Esophagus squamous epithelium (tissue), 5 donors: Measurements from ENCODE around the gene KIAA0513. TPM values are rescaled to one million over a fixed set of nuclear protein-coding genes. Genes with fewer than 3 reads are reported as not detected.

Experiments used
- DNase-seq: peaks from one replicate; lab custom pipeline; 2025; lab: John Stamatoyannopoulos, UW
- H3K27ac ChIP-seq, 4 donors: fragments of 200-600 bp; sonication (generic); one replicate each; pipeline ENCODE4 v1.5.1; 2016 to 2019; ENCODE audit warnings: mild to moderate bottlenecking in 1 of 4
- H3K27me3 ChIP-seq, 4 donors: fragments of 200-600 bp; sonication (generic); 1 replicate in 3 of 4; 2 replicates in 1 of 4; pipeline versions ENCODE4 v1.5.1 to v1.6.0; 2017 to 2021; ENCODE audit warnings: antibody characterized with exemption in 1 of 4
- H3K36me3 ChIP-seq, 3 donors: fragments of 200-600 bp; sonication (generic); one replicate each; pipeline ENCODE4 v1.5.1; 2016 to 2019
- H3K4me1 ChIP-seq, 3 donors: fragments of 200-600 bp; sonication (generic); one replicate each; pipeline ENCODE4 v1.5.1; 2017 to 2019
- H3K4me3 ChIP-seq, 4 donors: fragments of 200-600 bp; sonication (generic); 1 replicate in 3 of 4; 2 replicates in 1 of 4; pipeline ENCODE4 v1.5.1; 2016 to 2019; ENCODE audit warnings: mild to moderate bottlenecking in 2 of 4, moderate library complexity in 1 of 4
- H3K9me3 ChIP-seq, 3 donors: fragments of 200-600 bp; sonication (generic); one replicate each; pipeline ENCODE4 v1.5.1; 2016 to 2019
- CTCF ChIP-seq, 6 experiments: fragments of 450-650 bp in 4 of 6; fragments of 200-600 bp in 2 of 6; sonication (generic) in 2 of 6; IDR thresholded peaks; one replicate each; pipeline ENCODE4 v1.5.1; 2016 to 2019; ENCODE audit warnings: antibody characterized with exemption in 6 of 6, mild to moderate bottlenecking in 4 of 6, moderate library complexity in 4 of 6
- POLR2A ChIP-seq, 4 donors: fragments of 450-650 bp; IDR thresholded peaks; one replicate each; pipeline ENCODE4 v1.6.1; 2017; ENCODE audit warnings: antibody characterized with exemption in 4 of 4, mild to moderate bottlenecking in 4 of 4, moderate library complexity in 3 of 4
- WGBS, 2 donors: methylation state at CpG; one replicate each; pipeline ENCODE4 v1.1.5; 2018; 5-methylcytosine and 5-hydroxymethylcytosine counted together
- intact Hi-C: fragments of 100-400 bp; cut with DNase I; formaldehyde crosslinking; loops from one replicate; pipeline ENCODE4 v1.15.0; 2022
- total RNA-seq, 4 donors: library from RNA; depleted of rRNA; stranded (reverse); fragments of >200 nt; gene quantifications; one replicate each; pipeline ENCODE4 v1.1.0, GENCODE V29; 2016
- donor health status: DM: yes; HTN: yes; CAD: no.

Gene KIAA0513
- total RNA-seq, 4 donors from 2014 or later = 9.0 to 11.4 (median 9.7) TPM

GRCh38 chr16:85079785-85080570 is 52.4 kb downstream of the KIAA0513 start:
- TF ChIP-seq CTCF (IDR thresholded peaks at IDR 0.05) (no peak), POLR2A (IDR thresholded peaks at IDR 0.05) (no peak)
- peaks cover 0 to 16% (median 2%) of the 10 kb centered on the region in 3 donors for H3K4me1 ChIP-seq
- WGBS, 2 donors = 83 to 91% methylated on average over 13 to 15 of the region's 22 CpGs
- H3K36me3 ChIP-seq = peaks cover 5 to 64% (median 10%) of the 10 kb centered on the region in 3 donors
- no peaks in the 10 kb centered on the region for H3K27me3 ChIP-seq
- DNase-seq = no peak
- no peak overlapping the region for H3K4me3 ChIP-seq
- no peaks in the 10 kb centered on the region for H3K9me3 ChIP-seq
- intact Hi-C loops = loop anchor here (10.0 kb wide), 1 partner anchor 115 kb away; no protein-coding TSS in a partner anchor
- H3K27ac ChIP-seq = no peak overlapping the region

GRCh38 chr16:85081038-85081437 is 53.4 kb downstream of the KIAA0513 start:
- Histone ChIP-seq H3K27me3 (no peaks in the 10 kb centered on the region), H3K9me3 (no peaks in the 10 kb centered on the region), H3K4me3 (no peak overlapping the region), H3K36me3 (peaks cover 5 to 54% (median 10%) of the 10 kb centered on the region in 3 donors), H3K4me1 (peaks cover 0 to 16% (median 2%) of the 10 kb centered on the region in 3 donors), H3K27ac (no peak overlapping the region)
- intact Hi-C loops = loop anchor here (10.0 kb wide), 1 partner anchor 116 kb away; no protein-coding TSS in a partner anchor
- no peak for DNase-seq
- 82 to 90% methylated on average over 5 to 9 of the region's 9 CpGs for WGBS, 2 donors
- TF ChIP-seq POLR2A (IDR thresholded peaks at IDR 0.05) = no peak
- TF ChIP-seq CTCF (IDR thresholded peaks at IDR 0.05) = no peak

- H3K27ac ChIP-seq = no peak overlapping the region
- no peak overlapping the region for H3K4me3 ChIP-seq
- H3K9me3 ChIP-seq = no peaks in the 10 kb centered on the region
- peaks cover 5 to 47% (median 10%) of the 10 kb centered on the region in 3 donors for H3K36me3 ChIP-seq
- TF ChIP-seq CTCF (IDR thresholded peaks at IDR 0.05) (no peak), POLR2A (IDR thresholded peaks at IDR 0.05) (no peak)
- 83 to 88% methylated on average over 3 to 8 of the region's 15 CpGs for WGBS, 2 donors
- no peaks in the 10 kb centered on the region for H3K27me3 ChIP-seq
- H3K4me1 ChIP-seq = peaks cover 0 to 22% (median 7%) of the 10 kb centered on the region in 3 donors
- no peak for DNase-seq
- intact Hi-C loops = loop anchor here (10.0 kb wide), 1 partner anchor 117 kb away; no protein-coding TSS in a partner anchor
Measured at GRCh38 chr16:85081765-85082164, 54.2 kb downstream of the KIAA0513 start.

- no peak for TF ChIP-seq POLR2A (IDR thresholded peaks at IDR 0.05)
- no peak for TF ChIP-seq CTCF (IDR thresholded peaks at IDR 0.05)
- H3K27me3 ChIP-seq = no peaks in the 10 kb centered on the region
- intact Hi-C loops = loop anchor here (10.0 kb wide), 1 partner anchor 118 kb away; no protein-coding TSS in a partner anchor
- DNase-seq = no peak
- peaks cover 0 to 26% (median 8%) of the 10 kb centered on the region in 3 donors for H3K4me1 ChIP-seq
- no peak overlapping the region for H3K27ac ChIP-seq
- 40 to 55% methylated on average over 17 to 21 of the region's 33 CpGs for WGBS, 2 donors
- H3K36me3 ChIP-seq = peaks cover 5 to 47% (median 10%) of the 10 kb centered on the region in 3 donors
- no peaks in the 10 kb centered on the region for H3K9me3 ChIP-seq
- H3K4me3 ChIP-seq = no peak overlapping the region
Measured at GRCh38 chr16:85082173-85083050, 54.8 kb downstream of the KIAA0513 start.
